Kidney epithelial cell (primary cell): ENCODE data around the gene TIMM17B. TPM values are rescaled to one million over a fixed set of nuclear protein-coding genes. Genes with fewer than 3 reads are reported as not detected.

ENCODE experiments used
- DNase-seq: peaks from one replicate; pipeline ENCODE4 v3.0.0-alpha.2; 2010; ENCODE audit warnings: low read depth
- H3K27me3 ChIP-seq: 2 replicates; pipeline ENCODE4 v1.6.0; 2011; ENCODE audit warnings: low read length; ENCODE audit not compliant: control insufficient read depth, insufficient read depth
- H3K36me3 ChIP-seq: 2 replicates; pipeline ENCODE4 v1.5.1; 2011; ENCODE audit warnings: low read length; ENCODE audit not compliant: control insufficient read depth, insufficient read depth
- H3K4me3 ChIP-seq: 2 replicates; pipeline ENCODE4 v1.5.1; 2011; ENCODE audit warnings: low read depth, mild to moderate bottlenecking, control low read depth, low read length
- total RNA-seq: library from RNA; depleted of rRNA; stranded (reverse); fragments of >200 nt; gene quantifications from 2 replicates; pipeline ENCODE4 v1.2.3, GENCODE V29; 2015
- TF ChIP-seq, protein P1 (sequence below): IDR thresholded peaks from 2 replicates; pipeline ENCODE4 v1.5.1; 2011; ENCODE audit warnings: mild to moderate bottlenecking, moderate library complexity, low read length, control low read depth, inconsistent platforms; ENCODE audit not compliant: insufficient read depth, poor library complexity, severe bottlenecking

TIMM17B gene
- total RNA-seq, result 89.4 and 100 TPM in 2 replicates

DNA sequence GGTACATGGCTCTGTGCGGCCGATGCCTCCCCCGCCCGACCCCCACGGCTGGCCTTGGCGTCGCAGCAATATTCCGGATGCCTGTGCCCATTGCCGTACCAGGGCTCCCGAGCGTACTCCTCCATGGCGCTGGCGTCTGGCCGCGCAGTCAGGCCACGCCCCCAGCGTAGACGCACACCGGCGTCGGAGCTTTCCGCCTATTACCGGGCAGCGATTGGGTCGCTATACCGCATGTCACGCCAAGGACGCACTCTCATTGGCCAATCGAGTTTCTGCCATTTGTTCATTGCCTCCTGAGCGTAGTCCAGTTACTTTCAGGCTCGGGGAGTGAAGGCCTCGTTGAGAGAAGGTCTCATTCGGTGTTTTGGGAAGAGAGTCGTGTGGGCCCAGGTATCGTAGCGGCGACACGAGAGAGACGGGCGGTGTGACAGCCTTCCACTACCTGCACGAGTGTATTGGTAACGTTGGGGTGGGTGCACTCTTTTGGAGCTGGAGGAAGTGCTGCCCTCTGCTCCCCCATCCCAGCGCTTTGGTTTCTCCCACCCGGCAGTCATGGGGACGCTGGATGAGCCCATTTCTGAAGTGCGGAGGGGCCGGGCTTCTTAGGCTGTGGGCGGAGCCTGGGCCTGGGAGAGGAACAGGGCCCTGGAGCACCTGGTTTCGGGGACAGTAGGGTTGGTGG lies at the start of gene TIMM17B, which contains the start of gene PQBP1:
Gene TIMM17B (minus strand): TSS at position 144 of the 682 bp plus-strand sequence. CDS start 19 bp downstream, at position 125.
Gene PQBP1 (plus strand): TSS at position 306 of the 682 bp plus-strand sequence. CDS start 580 bp downstream, outside the sequence.
- no peaks in the 10 kb centered on the region for H3K36me3 ChIP-seq
- TF ChIP-seq, protein P1, sequence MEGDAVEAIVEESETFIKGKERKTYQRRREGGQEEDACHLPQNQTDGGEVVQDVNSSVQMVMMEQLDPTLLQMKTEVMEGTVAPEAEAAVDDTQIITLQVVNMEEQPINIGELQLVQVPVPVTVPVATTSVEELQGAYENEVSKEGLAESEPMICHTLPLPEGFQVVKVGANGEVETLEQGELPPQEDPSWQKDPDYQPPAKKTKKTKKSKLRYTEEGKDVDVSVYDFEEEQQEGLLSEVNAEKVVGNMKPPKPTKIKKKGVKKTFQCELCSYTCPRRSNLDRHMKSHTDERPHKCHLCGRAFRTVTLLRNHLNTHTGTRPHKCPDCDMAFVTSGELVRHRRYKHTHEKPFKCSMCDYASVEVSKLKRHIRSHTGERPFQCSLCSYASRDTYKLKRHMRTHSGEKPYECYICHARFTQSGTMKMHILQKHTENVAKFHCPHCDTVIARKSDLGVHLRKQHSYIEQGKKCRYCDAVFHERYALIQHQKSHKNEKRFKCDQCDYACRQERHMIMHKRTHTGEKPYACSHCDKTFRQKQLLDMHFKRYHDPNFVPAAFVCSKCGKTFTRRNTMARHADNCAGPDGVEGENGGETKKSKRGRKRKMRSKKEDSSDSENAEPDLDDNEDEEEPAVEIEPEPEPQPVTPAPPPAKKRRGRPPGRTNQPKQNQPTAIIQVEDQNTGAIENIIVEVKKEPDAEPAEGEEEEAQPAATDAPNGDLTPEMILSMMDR, result no peak

DNA sequence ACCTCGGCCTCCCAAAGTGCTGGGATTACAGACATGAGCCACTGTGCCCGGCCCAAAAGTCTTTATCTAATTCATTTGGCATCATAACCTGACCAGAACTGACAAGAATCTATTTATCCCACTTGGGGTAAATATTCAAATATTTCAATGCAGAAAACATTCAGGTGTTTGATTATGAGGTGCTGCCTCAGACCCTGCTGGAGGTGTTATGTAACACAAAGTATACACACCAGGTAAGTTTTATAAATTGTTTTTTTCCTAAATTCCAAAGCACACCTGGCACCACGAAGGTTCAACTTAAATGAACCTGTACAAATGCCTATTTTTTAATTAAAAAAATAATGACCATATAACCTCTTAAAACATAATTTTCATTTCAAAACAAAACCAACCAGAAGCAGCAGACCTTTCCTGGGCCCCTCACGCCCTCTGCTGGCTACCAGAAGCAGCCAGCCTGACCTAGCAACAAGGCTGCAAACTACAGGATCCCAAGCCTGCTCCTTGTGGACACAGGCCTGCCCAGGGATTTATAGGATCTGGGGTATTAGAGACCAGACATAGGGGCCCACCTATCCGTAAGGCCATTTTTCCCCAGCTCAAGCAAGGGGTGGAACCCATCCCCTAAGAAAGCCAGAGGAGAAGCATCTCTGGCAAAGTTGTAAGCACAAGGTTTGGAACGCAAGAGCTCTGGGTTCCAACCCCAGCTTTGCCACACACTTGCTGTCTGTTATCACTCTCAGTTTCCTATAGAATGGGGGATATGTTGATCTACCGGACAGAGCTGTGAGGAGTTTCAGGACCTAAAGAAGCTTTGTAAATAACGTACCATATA lies 48.2 kb upstream of the TIMM17B start:
- TF ChIP-seq, protein P1, result peak; percentile 80
- Histone ChIP-seq H3K36me3 (no peaks in the 10 kb centered on the region), H3K27me3 (no peaks in the 10 kb centered on the region), H3K4me3 (no peak overlapping the region)
- no peak for DNase-seq

More for the DNA sequence above, at the start of gene TIMM17B, which contains the start of gene PQBP1:
- peak within 1 kb of the TSS; percentile 84 for H3K4me3 ChIP-seq
- H3K27me3 ChIP-seq, result no peaks in the 10 kb centered on the region
- DNase-seq, result peak; percentile 79

DNA sequence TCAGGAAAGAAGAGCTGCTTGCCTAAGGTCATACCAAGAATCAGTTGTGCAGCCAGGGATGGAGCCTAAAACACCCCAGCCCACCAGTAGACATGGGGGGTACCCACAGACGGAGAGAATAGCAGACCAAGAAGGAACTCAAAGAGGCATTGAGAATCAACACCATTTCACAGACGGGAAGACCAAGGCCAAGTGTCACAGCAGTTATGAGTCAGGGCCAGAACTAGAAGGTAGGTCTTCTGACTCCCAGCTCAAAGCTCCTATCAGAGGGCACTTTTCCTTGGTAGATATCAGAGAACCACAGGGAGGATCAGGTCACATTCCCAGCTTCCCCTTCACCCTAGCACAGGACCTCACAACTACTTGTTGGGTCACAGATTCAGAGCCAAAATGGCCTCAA lies 45.3 kb upstream of the TIMM17B start:
- no peak for DNase-seq
- Histone ChIP-seq H3K4me3 (no peak overlapping the region), H3K27me3 (no peaks in the 10 kb centered on the region), H3K36me3 (no peaks in the 10 kb centered on the region)
- TF ChIP-seq, protein P1, result no peak

DNA sequence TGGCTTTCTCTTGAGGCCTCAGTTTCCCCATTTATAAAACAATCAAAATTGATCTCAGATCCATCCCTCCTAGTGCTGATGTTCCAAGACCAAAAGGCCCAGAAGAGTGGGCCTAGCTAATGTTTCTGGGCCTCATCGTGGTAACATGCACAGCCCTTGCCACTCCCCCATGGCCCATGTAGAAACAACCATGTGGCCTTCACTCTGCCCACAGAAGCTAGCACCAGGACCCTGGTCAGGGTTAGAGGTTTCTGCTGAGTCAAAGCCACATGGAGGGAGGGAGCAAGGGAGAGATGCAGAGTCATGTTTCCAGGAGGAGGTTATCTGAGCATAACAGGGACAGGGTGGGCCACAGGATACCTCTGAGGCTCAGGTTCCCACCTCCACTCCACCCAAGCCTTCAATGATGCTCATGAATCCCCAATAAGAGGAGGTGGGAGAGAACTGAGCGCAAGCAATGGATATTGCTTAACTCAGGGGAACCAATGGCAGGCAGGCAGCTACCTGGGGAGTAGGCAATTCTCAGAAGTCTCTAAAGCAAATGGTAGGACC lies 42.9 kb upstream of the TIMM17B start:
- no peak for DNase-seq
- Histone ChIP-seq H3K27me3 (no peaks in the 10 kb centered on the region), H3K4me3 (no peak overlapping the region), H3K36me3 (no peaks in the 10 kb centered on the region)
- TF ChIP-seq, protein P1, result no peak

DNA sequence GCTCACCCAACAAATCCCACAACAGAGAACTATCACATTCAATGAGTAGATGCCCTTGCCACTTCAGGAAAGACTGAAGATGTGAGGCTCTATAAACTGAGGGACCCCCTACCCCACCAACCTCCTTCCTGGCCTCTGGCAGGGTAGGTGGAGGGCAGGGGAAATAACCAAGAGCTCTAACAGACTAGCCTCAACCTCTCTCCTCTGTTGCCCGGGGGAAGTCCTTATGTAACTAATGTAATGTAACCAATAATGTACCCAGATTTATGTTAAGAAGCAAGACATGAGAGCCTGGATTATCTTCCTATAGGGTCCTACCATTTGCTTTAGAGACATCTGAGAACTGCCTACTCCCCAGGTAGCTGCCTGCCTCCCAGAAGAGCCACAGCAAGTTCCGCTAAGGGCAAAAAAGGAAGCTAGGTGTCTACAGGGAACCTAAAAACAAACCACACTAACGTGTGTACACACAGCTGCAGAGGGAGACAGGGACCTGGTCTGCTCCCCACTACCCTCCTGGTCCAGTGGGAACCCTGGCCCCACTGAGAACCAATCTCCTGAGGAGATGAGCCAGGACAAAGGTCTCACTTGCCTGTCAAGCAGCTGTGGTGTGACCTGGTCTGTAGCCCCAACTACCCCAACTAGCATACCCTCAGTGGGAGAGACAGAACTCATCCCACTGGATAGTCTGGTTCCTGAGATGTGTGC lies 42.1 kb upstream of the TIMM17B start:
- no peaks in the 10 kb centered on the region for H3K27me3 ChIP-seq
- H3K36me3 ChIP-seq, result no peaks in the 10 kb centered on the region
- TF ChIP-seq, protein P1, result no peak
- no peak for DNase-seq
- H3K4me3 ChIP-seq, result no peak overlapping the region
